ENCODE measurements around the gene RAVER2.
"Not testable (repeated sequence)": the region's sequence is repeated elsewhere in the genome, so short reads cannot be mapped to it uniquely, and the experiment has no call there.

The RAVER2 gene

DNA sequence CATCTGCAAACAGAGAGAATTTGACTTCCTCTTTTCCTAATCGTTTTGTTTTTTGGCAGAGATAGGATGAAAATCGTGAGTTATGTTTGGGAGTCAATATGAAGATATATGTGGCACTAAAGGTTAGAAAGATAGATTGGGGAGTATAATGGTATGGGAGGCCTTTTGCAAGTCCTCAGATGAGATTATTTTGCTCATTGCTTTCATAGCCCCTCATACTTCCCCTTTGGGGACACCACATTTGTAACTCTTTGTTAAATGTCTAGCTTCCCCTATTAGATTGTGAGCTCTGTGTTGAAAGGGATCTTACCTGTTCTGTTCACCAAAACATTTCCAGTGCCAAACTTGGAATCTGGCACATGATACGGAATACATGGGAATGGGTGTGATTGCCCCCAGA is 30.2 kb downstream of the RAVER2 start:
- no peak for DNase-seq (ENCODE audit: extremely low read depth, insufficient read length)
- Histone ChIP-seq H3K27me3 (replicated peaks; ENCODE audit: control insufficient read depth, insufficient read depth, low read length) (no peaks in the 10 kb centered on the region), H3K36me3 (ENCODE audit: control insufficient read depth, insufficient read depth, low read length) (no peaks in the 10 kb centered on the region), H3K4me3 (replicated peaks; ENCODE audit: low read depth, low read length) (no peak overlapping the region)
- TF ChIP-seq, protein P1, sequence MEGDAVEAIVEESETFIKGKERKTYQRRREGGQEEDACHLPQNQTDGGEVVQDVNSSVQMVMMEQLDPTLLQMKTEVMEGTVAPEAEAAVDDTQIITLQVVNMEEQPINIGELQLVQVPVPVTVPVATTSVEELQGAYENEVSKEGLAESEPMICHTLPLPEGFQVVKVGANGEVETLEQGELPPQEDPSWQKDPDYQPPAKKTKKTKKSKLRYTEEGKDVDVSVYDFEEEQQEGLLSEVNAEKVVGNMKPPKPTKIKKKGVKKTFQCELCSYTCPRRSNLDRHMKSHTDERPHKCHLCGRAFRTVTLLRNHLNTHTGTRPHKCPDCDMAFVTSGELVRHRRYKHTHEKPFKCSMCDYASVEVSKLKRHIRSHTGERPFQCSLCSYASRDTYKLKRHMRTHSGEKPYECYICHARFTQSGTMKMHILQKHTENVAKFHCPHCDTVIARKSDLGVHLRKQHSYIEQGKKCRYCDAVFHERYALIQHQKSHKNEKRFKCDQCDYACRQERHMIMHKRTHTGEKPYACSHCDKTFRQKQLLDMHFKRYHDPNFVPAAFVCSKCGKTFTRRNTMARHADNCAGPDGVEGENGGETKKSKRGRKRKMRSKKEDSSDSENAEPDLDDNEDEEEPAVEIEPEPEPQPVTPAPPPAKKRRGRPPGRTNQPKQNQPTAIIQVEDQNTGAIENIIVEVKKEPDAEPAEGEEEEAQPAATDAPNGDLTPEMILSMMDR (IDR thresholded peaks at IDR 0.05; ENCODE audit: insufficient read depth, low read length, poor library complexity, severe bottlenecking) = no peak

DNA sequence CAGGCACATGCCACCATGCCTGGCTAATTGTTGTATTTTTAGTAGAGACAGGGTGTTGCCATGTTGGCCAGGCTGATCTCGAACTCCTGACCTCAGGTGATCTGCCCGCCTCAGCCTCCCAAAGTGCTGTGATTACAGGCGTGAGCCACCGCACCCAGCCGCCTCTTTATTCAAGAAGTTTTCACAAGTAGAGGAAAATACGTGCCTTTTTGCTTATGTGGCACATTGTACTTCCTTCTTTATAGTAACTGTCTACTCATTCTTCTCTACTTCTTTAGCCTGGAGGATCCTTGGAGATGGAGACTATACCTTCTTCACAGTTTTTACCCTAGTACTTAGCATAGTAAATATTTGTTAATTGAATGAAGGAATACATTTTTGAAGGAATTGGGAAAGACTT is 37.2 kb downstream of the RAVER2 start:
- H3K27me3 ChIP-seq (replicated peaks; ENCODE audit: control insufficient read depth, insufficient read depth, low read length); DNase-seq (ENCODE audit: extremely low read depth, insufficient read length); H3K4me3 ChIP-seq (replicated peaks; ENCODE audit: low read depth, low read length); H3K36me3 ChIP-seq (ENCODE audit: control insufficient read depth, insufficient read depth, low read length): not testable (repeated sequence)

DNA sequence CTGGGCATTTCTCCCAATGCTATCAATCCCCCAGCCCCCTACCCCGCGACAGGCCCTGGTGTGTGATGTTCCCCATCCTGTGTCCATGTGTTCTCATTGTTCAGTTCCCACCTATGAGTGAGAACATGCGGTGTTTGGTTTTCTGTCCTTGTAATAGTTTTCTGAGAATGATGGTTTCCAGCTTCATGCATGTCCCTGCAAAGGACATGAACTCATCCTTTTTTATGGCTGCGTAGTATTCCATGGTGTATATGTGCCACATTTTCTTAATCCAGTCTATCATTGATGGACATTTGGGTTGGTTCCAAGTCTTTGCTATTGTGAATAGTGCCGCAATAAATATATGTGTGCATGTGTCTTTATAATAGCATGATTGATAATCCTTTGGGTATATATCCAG is 38.0 kb downstream of the RAVER2 start:
- not testable (repeated sequence) for H3K4me3 ChIP-seq (replicated peaks; ENCODE audit: low read depth, low read length); H3K36me3 ChIP-seq (ENCODE audit: control insufficient read depth, insufficient read depth, low read length); DNase-seq (ENCODE audit: extremely low read depth, insufficient read length); H3K27me3 ChIP-seq (replicated peaks; ENCODE audit: control insufficient read depth, insufficient read depth, low read length)

DNA sequence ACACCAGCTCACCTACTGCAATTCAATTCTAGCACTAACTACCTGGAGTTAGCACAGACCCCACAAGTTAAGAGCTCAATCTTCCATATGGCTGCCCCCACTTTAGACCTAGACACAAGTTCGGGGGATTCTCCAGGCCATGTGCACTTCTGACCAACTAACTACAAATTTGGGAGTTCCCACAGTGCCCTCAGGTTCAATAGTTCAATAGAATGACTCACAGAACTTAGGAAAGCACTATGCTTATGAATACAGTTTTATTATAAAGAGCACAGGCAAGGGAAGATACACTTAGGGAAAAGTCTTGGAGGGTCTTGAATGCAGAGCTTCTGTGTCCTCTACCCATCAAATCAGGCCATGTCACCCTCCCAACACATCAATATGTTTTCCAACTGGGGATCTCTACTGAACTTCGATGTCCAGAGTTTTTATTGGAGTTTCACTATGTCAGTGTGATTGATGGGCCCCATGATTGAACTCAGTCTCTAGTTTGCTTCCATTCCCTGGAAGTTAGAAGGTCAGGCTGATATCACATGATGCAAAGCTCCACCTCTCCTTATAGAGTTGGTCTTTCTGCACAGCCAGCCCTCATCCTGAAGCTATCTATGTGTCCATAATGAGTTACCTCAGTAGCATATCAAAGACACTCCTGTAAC is 46.1 kb downstream of the RAVER2 start:
- H3K36me3 ChIP-seq (ENCODE audit: control insufficient read depth, insufficient read depth, low read length) = no peaks in the 10 kb centered on the region

DNA sequence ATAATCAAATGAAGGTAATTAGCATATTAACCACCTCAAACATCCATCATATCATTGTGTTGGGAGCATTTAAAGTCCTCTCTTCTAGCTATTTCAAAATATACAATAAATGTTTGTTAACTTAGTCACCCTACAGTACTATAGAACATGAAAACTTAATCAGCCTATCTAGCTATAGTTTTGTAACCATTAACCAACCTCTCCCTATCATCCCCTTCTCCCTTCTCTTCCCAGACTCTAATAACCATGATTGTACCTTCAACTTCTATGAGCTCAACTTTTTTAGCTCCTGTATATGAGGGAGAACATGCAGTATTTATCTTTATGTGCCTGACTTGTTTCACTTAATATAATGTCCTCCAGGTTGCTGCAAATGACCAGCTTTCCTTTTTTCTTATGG is 54.0 kb downstream of the RAVER2 start:
- no peak for DNase-seq (ENCODE audit: extremely low read depth, insufficient read length)
- H3K27me3 ChIP-seq (replicated peaks; ENCODE audit: control insufficient read depth, insufficient read depth, low read length) = no peaks in the 10 kb centered on the region
- H3K4me3 ChIP-seq (replicated peaks; ENCODE audit: low read depth, low read length) = no peak overlapping the region
- H3K36me3 ChIP-seq (ENCODE audit: control insufficient read depth, insufficient read depth, low read length) = no peaks in the 10 kb centered on the region
- TF ChIP-seq, protein P1 (IDR thresholded peaks at IDR 0.05; ENCODE audit: insufficient read depth, low read length, poor library complexity, severe bottlenecking) = no peak

More for the DNA sequence above, 46.1 kb downstream of the RAVER2 start:
- DNase-seq (ENCODE audit: extremely low read depth, insufficient read length) = no peak
- Histone ChIP-seq H3K27me3 (replicated peaks; ENCODE audit: control insufficient read depth, insufficient read depth, low read length) (no peaks in the 10 kb centered on the region), H3K4me3 (replicated peaks; ENCODE audit: low read depth, low read length) (no peak overlapping the region)
- TF ChIP-seq, protein P1 (IDR thresholded peaks at IDR 0.05; ENCODE audit: insufficient read depth, low read length, poor library complexity, severe bottlenecking) = no peak

DNA sequence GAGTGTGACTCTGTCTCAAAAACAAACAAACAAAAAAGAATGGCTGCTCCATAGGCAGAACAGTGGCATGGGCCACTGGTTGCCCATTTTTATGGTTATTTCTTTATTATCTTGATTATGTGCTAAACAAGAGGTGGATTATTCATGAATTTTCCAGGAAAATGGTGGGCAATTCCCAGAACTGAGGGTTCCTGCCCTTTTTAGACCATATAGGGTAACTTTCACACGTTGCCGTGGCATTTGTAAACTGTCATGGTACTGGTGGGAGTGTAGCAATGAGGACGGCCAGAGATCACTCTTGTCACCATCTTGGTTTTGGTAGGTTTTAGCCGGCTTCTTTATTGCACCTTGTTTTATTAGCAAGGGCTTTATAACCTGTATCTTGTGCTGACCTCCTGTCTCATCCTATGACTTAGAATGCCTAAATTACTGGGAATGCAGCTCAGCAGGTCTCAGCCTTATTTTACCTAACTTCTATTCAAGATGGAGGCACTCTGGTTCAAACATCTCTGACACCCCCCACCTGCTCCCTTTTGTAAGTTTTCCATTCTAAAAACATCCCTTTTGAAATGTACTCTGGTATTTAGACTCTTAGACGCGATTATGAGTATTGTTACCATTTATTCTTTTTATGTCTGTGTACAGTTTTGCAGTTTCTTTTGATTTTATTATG is 57.1 kb downstream of the RAVER2 start:
- TF ChIP-seq, protein P1 (IDR thresholded peaks at IDR 0.05; ENCODE audit: insufficient read depth, low read length, poor library complexity, severe bottlenecking) = no peak
- H3K36me3 ChIP-seq (ENCODE audit: control insufficient read depth, insufficient read depth, low read length) = no peaks in the 10 kb centered on the region
- no peaks in the 10 kb centered on the region for H3K27me3 ChIP-seq (replicated peaks; ENCODE audit: control insufficient read depth, insufficient read depth, low read length)
- no peak overlapping the region for H3K4me3 ChIP-seq (replicated peaks; ENCODE audit: low read depth, low read length)
- DNase-seq (ENCODE audit: extremely low read depth, insufficient read length) = no peak

Measured in GM06990 (cell line).